D721Med (cell line): ENCODE measurements around the gene NSD2.
A peak's percentile ranks its signal among the peaks of the same experiment; 100 is the strongest.

Experiments used
- DNase-seq: peaks from one replicate; pipeline ENCODE4 v3.0.0; 2011; ENCODE audit warnings: low spot score; ENCODE audit not compliant: insufficient read length
- FAIRE-seq: peaks from 2 replicates; lab custom pipeline; 2011; peaks lifted over from hg19 to GRCh38; lab: Jason Lieb, UNC
- TF ChIP-seq, protein P1 (sequence below): IDR thresholded peaks from 2 replicates; pipeline ENCODE4 v1.5.1; 2012; ENCODE audit warnings: mild to moderate bottlenecking, control low read depth; ENCODE audit not compliant: insufficient read depth; ENCODE audit errors: missing control alignments

NSD2 gene

DNA sequence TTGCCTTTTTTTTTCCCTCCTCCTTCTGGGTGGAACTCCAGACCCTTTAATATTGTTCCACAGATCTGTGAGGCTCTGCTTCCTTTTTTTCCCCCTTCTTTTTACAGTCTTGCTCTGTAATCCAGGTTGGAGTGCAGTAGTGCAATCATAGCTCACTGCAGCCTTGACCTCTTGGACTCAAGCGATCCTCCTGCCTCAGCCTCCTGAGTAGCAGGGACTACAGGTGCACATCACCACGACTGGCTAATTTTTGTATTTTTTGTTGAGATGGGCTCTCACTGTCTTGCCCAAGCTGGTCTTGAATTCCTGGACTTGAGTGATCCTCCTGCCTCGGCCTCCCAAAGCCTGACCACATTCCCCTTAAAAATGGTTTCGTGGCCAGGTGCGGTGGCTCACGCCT, 26.8 kb downstream of the NSD2 start:
- DNase-seq (no peak), FAIRE-seq (no peak)
- TF ChIP-seq, protein P1, sequence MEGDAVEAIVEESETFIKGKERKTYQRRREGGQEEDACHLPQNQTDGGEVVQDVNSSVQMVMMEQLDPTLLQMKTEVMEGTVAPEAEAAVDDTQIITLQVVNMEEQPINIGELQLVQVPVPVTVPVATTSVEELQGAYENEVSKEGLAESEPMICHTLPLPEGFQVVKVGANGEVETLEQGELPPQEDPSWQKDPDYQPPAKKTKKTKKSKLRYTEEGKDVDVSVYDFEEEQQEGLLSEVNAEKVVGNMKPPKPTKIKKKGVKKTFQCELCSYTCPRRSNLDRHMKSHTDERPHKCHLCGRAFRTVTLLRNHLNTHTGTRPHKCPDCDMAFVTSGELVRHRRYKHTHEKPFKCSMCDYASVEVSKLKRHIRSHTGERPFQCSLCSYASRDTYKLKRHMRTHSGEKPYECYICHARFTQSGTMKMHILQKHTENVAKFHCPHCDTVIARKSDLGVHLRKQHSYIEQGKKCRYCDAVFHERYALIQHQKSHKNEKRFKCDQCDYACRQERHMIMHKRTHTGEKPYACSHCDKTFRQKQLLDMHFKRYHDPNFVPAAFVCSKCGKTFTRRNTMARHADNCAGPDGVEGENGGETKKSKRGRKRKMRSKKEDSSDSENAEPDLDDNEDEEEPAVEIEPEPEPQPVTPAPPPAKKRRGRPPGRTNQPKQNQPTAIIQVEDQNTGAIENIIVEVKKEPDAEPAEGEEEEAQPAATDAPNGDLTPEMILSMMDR = no peak

DNA sequence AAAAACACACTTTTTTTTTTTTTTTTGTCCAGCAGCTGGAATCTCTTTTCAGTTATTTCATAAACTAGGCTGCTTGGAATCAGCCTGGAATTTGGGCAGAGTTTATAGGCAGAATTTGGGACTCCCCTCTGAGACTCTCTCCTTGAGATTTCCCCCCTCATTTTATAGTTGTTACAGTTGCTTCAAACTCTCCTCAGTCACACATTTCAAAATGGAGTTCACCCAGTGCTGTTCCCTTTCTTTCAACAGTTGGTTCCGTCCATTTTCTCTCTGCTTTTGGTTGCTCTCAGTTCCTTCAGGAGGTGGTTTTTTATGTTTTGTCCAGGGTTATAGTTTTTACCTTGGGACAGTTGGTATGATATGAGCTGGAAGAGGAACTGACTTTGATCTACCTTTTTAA, 27.5 kb downstream of the NSD2 start:
- TF ChIP-seq, protein P1 = no peak
- no peak for DNase-seq
- no peak for FAIRE-seq

DNA sequence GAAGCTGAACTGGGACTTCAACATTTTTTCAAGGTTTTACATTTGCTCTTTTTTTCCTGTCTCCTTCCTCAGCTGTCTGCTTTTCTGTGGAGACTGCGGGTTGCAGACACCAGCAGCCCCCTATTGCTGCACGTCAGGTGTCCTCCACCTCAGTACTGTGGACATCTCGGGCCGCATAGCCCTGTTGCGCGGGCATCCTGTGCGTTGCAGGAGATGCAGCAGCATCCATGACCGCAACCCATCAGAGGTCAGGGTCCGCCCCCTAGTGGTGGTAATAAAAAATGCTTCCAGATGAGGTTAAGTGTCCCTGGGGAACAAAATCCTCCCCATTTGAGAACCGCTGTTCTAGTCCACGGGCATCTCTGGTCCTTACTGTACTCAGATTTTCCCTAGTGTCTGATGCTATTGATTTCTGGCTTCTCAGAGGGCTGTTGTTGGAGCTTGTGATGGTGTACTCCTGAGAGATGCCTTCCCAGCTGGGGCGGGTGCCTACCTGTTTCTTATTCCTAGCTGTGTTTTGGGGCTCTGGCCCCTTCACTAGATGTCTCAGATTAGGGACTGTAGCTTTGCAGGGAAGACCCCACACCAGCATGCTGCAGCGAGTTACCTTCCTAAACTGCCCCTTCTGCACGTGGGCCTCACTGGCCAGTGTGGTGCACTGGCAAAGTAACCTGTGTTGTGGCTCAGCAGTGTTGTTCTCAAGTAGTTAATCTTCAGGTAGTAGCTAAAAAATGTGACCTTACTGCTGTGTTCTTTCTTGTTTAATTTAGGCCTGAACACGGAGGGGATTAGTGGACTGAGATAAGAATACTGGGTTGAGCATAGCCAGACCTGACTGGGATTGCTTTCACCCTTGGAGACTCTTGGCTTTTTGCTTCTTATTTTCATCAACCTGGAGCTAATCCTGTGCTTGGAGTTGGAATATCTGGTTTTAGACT, 28.2 kb downstream of the NSD2 start:
- TF ChIP-seq, protein P1 = peak; percentile 74
- peak; percentile 86 for DNase-seq
- no peak for FAIRE-seq

DNA sequence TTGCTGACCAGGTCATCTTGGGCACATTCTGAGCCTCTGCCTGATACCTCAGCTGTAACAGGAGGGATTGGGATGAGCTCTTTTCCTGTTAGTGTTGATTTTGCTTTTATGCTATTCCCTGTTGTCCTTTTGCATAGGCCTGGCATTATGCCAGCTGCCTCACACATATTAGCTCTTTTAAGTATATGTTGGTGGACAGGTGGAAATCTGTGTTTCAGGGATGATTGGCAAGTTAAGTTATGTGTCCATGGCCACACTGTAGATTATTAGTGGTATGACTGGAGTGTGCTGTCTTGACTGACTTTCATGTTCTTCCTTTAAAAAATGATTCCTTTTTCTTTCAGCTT, 28.9 kb downstream of the NSD2 start:
- no peak for DNase-seq
- TF ChIP-seq, protein P1 = no peak
- FAIRE-seq = no peak

DNA sequence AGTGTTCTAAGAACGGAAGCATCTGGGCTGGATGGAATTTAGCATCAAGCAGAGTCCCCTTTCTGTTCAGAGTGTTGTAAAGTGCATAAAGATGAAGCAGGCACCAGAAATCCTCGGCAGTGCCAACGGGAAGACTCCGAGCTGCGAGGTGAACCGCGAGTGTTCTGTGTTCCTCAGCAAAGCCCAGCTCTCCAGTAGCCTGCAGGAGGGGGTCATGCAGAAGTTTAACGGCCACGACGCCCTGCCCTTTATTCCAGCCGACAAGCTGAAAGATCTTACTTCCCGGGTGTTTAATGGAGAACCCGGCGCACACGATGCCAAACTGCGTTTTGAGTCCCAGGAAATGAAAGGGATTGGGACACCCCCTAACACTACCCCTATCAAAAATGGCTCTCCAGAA, 29.4 kb downstream of the NSD2 start:
- TF ChIP-seq, protein P1 = no peak
- DNase-seq (no peak), FAIRE-seq (no peak)

DNA sequence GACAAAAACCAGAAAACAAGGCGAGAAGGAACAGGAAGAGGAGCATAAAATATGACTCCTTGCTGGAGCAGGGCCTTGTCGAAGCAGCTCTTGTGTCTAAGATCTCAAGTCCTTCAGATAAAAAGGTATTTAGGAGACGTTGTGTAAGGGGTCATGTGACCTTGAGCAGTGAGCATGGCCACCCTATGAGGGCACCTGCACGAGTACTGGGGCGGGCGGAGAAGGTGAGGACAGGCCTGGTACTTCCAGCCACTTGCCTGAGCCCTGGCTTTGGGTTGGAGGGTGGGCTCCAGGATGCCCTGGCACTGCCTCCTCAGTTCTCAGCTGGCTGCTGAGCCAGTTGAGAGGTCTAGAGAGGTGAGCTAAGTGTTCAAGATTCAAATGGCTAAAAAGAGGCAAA, 29.9 kb downstream of the NSD2 start:
- TF ChIP-seq, protein P1 = no peak
- DNase-seq = no peak
- no peak for FAIRE-seq

DNA sequence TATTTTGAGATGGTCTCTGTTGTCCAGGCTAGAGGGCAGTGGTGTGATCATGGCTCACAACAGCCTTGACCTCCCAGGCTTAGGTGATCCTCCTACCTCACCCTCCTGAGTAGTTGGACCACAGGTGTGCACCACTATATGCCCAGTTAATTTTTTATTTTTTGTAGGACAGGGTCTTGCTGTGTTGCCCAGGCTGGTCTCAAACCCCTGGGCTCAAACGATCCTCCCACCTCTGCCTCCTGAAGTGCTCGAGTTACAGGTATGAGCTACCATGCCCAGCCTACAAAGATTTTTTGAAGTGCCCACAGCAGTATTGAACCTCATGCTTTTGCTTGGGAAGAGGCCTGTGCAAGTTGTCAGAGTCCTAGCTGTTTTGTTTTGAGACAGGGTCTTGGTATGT, 31.1 kb downstream of the NSD2 start:
- TF ChIP-seq, protein P1 = no peak
- no peak for FAIRE-seq
- no peak for DNase-seq
